K562 (cell line): ENCODE results near the gene LRRC74B. TPM values are rescaled to one million over a fixed set of nuclear protein-coding genes. Genes with fewer than 3 reads are reported as not detected.

Experiments
- CBFA2T3 ChIP-seq: fragments of 450-650 bp; IDR thresholded peaks from 2 replicates; pipeline ENCODE4 v1.6.1; 2017
- DACH1 ChIP-seq: fragments of 450-650 bp; IDR thresholded peaks from 2 replicates; pipeline ENCODE4 v1.6.1; 2018; ENCODE audit not compliant: partially characterized antibody
- ZNF57 ChIP-seq: fragments of 450-650 bp; formaldehyde crosslinking; IDR thresholded peaks from 2 replicates; pipeline ENCODE4 v1.4.0; 2020; ENCODE audit warnings: mild to moderate bottlenecking, moderate library complexity
- polyA plus RNA-seq, 8 experiments: library from polyadenylated mRNA; depleted of rRNA in 4 of 8; stranded (reverse) in 5 of 8; unstranded in 3 of 8; fragments of >200 nt; fragmentation: Nextera tagmentation in 2 of 8; fragmentation: Illumina TruSeq in 1 of 8; extraction: Ambion mirVana in 2 of 8; extraction: Trizol in 1 of 8; gene quantifications; 2 replicates each; pipeline versions ENCODE4 v1.2.1 to v1.2.3, GENCODE V29; 2011 to 2014; ENCODE audit warnings: inconsistent platforms in 1 of 8, missing spikeins in 1 of 8
- total RNA-seq, 7 experiments: library from RNA; depleted of rRNA in 6 of 7; stranded (reverse); fragments of >200 nt in 6 of 7; fragmentation: Illumina TruSeq in 2 of 7; extraction: Trizol in 2 of 7; gene quantifications; 2 replicates each; pipeline versions ENCODE4 v1.2.1 to v1.2.3, GENCODE V29; 2011 to 2021; ENCODE audit warnings: low replicate concordance in 1 of 7
- TF ChIP-seq, protein P1 (sequence below): sonication (generic); formaldehyde crosslinking; IDR thresholded peaks from 2 replicates; pipeline ENCODE4 v1.5.0; 2020; ENCODE audit warnings: missing genetic modification reagents
- TF ChIP-seq, protein P2 (sequence below): sonication (generic); formaldehyde crosslinking; IDR thresholded peaks from 2 replicates; pipeline ENCODE4 v1.8.0; 2022; ENCODE audit warnings: missing genetic modification reagents, mild to moderate bottlenecking, moderate library complexity, borderline replicate concordance
- TF ChIP-seq, protein P3 (sequence below): fragments of 250-450 bp; sonication (Bioruptor Pico); IDR thresholded peaks from 2 replicates; pipeline ENCODE4 v1.8.0; 2022; ENCODE audit warnings: moderate library complexity, mild to moderate bottlenecking, inconsistent platforms
- TF ChIP-seq, protein P4 (sequence below), 2 experiments: fragments of 150-350 bp in 1 of 2; IDR thresholded peaks; 2 replicates each; pipeline ENCODE4 v1.6.1; 2012 to 2016; ENCODE audit warnings: low read depth in 2 of 2, low read length in 2 of 2, mild to moderate bottlenecking in 1 of 2, moderate library complexity in 1 of 2
- TF ChIP-seq, protein P5 (sequence below), 2 experiments: fragments of 250-450 bp in 1 of 2; fragments of 450-650 bp in 1 of 2; sonication (Bioruptor Pico) in 1 of 2; IDR thresholded peaks; 2 replicates each; pipeline versions ENCODE4 v1.6.1 to v1.8.0; 2016 to 2021; ENCODE audit warnings: mild to moderate bottlenecking in 2 of 2, moderate library complexity in 2 of 2, missing compliant biosample characterization in 1 of 2, missing genetic modification characterization in 1 of 2

The LRRC74B gene
- total and polyA plus RNA-seq, 9 of the 15 experiments (the other 6 are each of a cell fraction or from before 2014, with no cell fraction given), result not detected

DNA sequence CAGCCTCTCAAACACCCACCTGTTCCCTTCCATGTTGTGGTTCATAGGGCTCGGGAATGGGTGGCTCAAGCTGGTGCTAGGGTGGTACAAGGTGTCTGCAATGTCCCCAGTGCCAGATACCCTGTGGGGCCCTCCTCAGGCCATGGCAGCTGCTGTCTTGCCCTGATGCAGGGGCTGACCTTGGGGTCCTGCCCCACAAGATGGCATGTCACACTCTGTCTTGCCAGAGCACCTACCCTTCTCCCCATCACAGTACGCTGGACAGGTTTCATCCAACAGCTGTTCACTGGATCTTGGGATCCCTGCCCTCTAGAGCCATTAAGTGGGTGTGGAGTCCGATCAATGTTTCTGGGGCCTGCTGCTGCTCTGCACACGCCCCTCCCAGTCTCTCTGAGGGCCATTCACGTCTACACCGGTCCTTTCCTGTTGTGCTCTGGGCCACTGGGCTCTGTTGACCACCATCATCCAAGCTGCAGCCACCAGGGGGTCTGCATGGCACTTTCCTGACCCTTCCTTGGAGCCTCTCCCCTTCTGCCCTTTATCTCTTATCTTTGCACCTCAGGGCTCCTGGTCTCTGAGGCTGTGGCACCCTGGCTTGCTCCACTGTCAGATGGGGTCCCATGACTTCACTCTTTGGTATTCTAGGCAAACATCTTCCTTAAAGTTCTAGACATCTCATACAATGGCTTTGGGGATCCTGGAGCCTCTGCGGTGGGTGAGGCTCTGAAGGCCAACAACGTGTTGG lies 7.1 kb downstream of the LRRC74B start (continued):
- TF ChIP-seq ZNF57 (CRISPR knock-in tag) (0 out of 2 replicates have a peak, but pooled peaks have one; percentile 8), CBFA2T3 (peak; percentile 54), DACH1 (peak; percentile 63)
- TF ChIP-seq, protein P1, sequence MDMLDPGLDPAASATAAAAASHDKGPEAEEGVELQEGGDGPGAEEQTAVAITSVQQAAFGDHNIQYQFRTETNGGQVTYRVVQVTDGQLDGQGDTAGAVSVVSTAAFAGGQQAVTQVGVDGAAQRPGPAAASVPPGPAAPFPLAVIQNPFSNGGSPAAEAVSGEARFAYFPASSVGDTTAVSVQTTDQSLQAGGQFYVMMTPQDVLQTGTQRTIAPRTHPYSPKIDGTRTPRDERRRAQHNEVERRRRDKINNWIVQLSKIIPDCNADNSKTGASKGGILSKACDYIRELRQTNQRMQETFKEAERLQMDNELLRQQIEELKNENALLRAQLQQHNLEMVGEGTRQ (CRISPR knock-in tag), result 0 out of 2 replicates have a peak, but pooled peaks have one; percentile 1
- TF ChIP-seq, protein P2, sequence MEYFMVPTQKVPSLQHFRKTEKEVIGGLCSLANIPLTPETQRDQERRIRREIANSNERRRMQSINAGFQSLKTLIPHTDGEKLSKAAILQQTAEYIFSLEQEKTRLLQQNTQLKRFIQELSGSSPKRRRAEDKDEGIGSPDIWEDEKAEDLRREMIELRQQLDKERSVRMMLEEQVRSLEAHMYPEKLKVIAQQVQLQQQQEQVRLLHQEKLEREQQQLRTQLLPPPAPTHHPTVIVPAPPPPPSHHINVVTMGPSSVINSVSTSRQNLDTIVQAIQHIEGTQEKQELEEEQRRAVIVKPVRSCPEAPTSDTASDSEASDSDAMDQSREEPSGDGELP, result peak; percentile 34; the same call in 1 of the 2 replicates
- TF ChIP-seq, protein P3, sequence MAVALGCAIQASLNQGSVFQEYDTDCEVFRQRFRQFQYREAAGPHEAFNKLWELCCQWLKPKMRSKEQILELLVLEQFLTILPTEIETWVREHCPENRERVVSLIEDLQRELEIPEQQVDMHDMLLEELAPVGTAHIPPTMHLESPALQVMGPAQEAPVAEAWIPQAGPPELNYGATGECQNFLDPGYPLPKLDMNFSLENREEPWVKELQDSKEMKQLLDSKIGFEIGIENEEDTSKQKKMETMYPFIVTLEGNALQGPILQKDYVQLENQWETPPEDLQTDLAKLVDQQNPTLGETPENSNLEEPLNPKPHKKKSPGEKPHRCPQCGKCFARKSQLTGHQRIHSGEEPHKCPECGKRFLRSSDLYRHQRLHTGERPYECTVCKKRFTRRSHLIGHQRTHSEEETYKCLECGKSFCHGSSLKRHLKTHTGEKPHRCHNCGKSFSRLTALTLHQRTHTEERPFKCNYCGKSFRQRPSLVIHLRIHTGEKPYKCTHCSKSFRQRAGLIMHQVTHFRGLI, result no peak
- TF ChIP-seq, protein P4, sequence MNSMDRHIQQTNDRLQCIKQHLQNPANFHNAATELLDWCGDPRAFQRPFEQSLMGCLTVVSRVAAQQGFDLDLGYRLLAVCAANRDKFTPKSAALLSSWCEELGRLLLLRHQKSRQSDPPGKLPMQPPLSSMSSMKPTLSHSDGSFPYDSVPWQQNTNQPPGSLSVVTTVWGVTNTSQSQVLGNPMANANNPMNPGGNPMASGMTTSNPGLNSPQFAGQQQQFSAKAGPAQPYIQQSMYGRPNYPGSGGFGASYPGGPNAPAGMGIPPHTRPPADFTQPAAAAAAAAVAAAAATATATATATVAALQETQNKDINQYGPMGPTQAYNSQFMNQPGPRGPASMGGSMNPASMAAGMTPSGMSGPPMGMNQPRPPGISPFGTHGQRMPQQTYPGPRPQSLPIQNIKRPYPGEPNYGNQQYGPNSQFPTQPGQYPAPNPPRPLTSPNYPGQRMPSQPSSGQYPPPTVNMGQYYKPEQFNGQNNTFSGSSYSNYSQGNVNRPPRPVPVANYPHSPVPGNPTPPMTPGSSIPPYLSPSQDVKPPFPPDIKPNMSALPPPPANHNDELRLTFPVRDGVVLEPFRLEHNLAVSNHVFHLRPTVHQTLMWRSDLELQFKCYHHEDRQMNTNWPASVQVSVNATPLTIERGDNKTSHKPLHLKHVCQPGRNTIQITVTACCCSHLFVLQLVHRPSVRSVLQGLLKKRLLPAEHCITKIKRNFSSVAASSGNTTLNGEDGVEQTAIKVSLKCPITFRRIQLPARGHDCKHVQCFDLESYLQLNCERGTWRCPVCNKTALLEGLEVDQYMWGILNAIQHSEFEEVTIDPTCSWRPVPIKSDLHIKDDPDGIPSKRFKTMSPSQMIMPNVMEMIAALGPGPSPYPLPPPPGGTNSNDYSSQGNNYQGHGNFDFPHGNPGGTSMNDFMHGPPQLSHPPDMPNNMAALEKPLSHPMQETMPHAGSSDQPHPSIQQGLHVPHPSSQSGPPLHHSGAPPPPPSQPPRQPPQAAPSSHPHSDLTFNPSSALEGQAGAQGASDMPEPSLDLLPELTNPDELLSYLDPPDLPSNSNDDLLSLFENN (IDR thresholded peaks at IDR 0.05; ENCODE audit: low read depth in 2 of 2, low read length in 2 of 2), result 0 out of 4 replicates have a peak, but pooled peaks of 1 of the 2 experiments have one; percentile 57
- TF ChIP-seq, protein P5, sequence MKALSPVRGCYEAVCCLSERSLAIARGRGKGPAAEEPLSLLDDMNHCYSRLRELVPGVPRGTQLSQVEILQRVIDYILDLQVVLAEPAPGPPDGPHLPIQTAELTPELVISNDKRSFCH (CRISPR knock-in tag; IDR thresholded peaks at IDR 0.05), result no peak
- TF ChIP-seq, protein P5 (tag; IDR thresholded peaks at IDR 0.05), result 0 out of 2 replicates have a peak, but pooled peaks have one; percentile 15
